G401 (cell line): ENCODE data around the gene CDHR4. TPM values are rescaled to one million over a fixed set of nuclear protein-coding genes. Genes with fewer than 3 reads are reported as not detected.
"Not testable (repeated sequence)": the region's sequence is repeated elsewhere in the genome, so short reads cannot be mapped to it uniquely, and the experiment has no call there.

Experiments
- DNase-seq: peaks from one replicate; pipeline ENCODE4 v3.0.0-alpha.2; 2015; ENCODE audit warnings: low spot score
- in situ Hi-C: cut with HindIII; loops from 2 replicates; pipeline ENCODE4 v1.10.0; 2016; ENCODE audit warnings: low sequenced_read_pairs, mixed read lengths
- total RNA-seq: library from RNA; depleted of rRNA; stranded (reverse); fragments of >200 nt; shearing (Covaris generic); gene quantifications from 2 replicates; pipeline ENCODE4 v1.2.3, GENCODE V29; 2014

CDHR4 gene
- total RNA-seq, 1 experiment from 2014 or later, result not detected

DNA sequence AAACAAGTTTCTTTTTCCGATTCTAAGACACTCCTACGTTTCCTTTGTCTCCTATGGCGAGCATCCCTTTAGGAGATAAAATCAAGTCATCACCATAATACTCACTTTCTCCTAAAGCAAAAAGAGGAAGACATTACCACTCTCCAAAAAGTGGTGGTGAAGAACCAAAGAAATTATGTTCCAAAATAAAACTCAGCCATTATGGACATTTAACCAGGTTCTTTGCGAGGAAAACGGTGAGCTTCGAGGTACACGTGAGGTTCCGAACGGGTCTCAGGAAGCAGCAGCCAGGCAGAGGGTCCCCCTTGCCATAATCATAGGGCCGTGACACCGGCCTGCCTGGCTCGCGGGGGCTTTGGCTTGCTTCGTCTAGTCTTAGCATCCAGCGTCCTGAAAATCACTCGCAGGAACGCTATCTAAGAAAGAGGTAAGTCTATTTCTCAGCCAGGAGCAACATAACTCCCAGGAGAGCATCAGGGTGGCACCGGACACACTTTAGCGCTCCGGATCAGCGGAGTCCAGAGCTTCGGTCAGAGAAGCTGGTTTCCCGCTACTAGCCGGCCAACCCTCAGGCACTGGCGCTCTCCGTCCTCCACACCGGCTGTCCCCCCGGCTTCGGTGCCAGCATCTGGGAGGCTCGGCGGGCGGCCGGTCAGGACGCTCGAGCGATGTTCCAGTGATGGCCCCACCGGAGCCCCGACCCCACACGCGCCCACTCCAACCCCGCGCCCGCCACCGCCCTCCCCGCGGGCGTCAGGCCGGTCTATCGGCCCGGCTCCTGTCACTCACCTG, 13.9 kb downstream of the CDHR4 start:
- DNase-seq, result peak; percentile 58
- in situ Hi-C loops, result no loop called here

DNA sequence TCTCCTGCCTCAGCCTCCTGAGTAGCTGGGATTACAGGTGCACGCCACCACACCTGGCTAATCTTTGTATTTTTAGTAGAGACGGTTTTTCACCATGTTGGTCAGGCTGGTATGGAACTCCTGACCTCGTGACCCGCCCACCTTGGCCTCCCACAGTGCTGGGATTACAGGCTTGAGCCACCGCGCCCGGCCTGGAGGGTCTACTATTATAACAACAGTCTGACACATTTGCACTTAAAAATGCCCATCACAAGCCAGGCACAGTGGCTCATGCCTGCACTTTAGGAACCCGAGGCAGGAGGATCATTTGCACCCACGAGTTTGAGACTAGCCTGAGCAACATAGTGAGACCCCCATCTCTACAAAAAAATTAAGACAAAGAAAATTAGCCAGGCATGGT, 17.4 kb downstream of the CDHR4 start:
- in situ Hi-C loops, result not testable (repeated sequence)

DNA sequence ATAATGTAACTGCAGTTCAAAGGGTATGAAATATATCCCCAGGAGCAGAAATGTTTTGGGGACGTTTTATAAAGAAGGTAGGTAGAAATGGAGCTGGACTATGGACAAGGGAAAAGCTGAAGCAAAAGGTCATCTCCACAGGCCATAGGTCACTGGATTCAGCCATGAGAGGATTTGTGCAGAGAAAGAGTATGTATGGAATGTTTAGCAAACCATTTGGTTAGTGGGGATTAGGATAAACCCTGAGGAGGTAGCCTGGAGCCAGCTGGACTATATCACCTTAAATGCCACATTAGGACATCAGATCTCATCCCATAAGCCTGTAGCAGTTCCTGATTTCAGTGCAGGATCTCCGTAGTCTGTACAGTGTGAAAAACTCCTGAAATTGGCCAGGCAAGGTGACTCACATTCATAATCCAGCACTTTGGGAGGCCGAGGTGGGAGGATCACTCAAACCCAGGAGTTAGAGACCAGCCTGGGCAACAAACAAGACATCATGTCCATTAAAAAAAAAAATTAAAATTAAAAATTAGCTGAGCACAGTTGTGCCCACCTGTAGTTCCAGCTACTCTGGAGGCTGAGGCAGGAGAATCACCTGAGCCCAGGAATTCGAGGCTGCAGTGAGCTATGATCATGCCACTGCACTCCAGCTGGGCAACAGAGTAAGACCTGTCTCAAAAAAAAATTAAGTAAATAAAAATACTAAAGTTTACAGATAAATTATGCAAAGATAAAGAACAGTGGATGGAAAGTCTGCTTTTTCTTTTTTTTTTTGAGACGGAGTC, 18.1 kb downstream of the CDHR4 start:
- in situ Hi-C loops, result no loop called here
- DNase-seq, result no peak

More for the DNA sequence above, 17.4 kb downstream of the CDHR4 start:
- DNase-seq, result not testable (repeated sequence)

DNA sequence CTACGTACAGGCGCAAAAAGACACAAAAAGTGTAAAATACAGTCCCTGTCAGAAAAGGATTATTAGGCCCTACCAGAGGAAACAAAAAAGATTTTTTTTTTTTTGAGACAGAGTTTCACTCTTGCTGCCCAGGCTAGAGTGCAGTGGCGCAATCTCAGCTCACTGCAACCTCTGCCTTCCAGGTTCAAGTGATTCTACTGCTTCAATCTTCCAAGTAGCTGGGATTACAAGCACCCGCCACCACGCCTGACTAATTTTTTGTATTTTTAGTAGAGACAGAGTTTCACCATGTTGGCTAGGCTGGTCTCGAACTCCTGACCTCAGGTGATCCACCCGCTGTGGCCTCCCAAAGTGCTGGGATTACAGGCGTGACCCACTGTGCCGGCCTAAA, 18.7 kb downstream of the CDHR4 start:
- in situ Hi-C loops, result not testable (repeated sequence)

DNA sequence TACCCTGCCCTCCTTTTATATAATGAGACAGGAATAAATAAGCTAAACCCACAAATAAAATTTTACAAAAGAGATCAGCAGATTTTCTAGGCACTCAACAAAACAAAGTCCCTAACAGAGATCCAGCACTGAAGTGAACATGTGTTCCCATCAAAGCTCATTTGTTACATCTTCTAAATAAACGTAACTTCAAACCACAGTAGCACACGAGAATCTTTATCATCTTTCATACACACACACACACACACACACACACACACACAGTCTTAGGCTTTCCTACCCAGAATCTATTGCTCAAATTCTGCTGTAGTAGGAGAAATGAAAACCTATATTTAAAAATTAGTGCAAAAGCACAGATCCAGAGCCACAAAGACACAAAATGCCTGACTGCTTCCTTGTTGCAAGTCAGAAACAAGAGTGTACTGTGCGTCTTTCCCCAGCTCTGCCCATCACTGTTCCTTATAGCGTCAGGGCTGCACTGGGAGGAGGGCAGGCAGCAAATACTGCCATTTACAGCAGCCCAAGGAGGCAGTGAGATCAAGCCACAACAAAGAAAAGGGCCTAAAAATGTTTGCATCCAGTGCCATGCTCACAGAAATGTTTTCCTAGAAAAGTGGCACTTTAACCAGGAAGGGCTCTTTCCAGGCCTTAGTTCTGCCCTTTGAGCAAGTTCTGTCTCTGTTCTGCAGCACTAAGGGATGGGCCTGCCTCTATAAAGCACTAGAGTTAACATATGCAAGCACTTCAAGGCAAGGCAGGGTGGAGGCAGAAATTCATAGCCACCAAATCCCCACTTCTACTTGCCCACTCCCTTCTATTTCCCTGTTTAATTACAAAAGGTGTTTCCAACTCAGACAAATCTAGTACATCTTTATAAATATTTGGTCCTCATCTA, 19.3 kb downstream of the CDHR4 start:
- in situ Hi-C loops, result no loop called here
- DNase-seq, result no peak

More for the DNA sequence above, 18.7 kb downstream of the CDHR4 start:
- not testable (repeated sequence) for DNase-seq

DNA sequence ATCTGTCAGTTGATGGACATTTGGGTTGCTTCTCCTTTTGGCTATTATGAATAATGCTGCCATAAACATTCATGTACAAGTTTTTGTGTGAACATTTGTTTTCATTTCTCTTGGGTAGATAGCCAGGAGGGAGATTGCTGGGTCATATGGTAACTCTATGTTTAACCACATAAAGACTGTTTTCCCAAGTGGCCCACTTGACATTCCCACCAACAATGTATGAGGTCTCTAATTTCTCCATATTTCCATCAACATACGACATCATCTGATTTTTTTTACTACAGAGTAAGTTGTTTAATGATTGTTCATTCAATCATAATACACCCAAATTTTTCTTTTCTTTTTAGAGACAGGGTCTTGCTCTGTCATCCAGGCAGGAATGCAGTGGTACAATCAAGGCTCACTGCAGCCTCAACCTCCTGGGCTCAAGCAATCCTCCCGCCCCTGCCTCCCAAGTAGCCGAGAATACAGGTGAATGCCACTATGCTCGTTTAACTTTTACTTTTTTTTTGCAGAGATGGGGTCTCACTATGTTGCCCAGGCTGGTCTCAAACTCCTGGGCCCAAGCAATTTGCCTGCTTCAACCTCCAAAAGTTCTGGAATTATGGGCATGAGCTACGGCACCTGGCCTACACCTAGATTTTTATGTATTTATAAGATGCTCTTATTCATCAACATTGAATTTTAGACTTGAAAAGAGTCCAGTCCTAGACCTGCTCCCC, 20.2 kb downstream of the CDHR4 start:
- in situ Hi-C loops, result no loop called here
- DNase-seq, result no peak

DNA sequence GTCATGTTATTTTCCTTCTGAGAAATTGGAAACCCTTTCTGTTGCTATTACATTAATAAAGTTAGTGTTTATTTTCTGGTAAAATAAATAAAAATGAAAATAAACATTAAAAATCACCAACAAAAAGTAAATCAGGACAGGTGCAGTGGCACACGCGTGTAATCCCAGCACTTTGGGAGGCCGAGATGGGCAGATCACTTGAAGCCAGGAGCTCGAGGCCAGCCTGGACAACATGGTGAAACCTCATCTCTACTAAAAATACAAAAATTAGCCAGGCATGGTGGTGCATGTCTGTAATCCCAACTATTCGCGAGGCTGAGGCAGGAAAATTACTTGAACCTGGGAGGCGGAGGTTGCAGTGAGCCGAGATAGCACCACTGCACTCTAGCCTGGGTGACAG, 23.6 kb downstream of the CDHR4 start:
- DNase-seq, in situ Hi-C loops: not testable (repeated sequence)

DNA sequence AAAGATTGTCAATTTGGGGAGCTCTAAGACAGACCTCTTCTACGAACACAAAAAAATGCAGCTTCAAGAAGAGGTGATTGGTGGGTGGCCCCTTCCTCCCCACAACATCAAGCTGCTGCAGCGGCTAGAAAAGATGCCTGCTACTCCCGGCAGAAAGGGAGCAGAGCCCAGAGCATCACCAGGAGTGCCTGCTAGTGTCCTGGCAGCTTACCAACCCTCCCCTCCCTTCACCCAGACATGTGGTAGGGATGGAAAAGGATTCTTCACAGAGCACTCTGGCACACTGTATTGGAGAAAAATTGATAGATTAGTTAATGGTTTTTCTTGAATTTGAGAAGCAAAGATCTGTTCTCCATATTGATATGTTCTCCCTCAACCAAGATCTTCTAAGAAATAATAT, 24.1 kb downstream of the CDHR4 start:
- peak; percentile 79 for DNase-seq
- in situ Hi-C loops, result no loop called here

DNA sequence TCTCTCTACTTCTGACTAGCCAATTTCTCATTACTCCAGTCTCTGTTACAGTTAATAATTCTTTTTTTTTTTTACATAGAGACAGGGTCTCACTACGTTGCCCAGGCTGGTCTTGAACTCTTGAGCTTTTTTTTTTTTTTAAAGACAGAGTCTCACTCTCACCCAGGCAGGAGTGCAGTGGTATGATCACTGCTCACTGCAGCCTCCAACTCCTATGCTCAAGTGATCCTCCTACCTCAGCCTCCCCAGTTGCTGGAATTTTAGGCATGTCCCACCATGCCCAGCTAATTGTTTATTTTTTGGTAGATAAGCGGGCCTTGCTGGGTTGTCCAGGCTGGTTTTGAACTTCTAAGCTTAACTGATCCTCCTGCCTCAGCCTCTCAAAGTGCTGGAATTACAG, 27.0 kb downstream of the CDHR4 start:
- in situ Hi-C loops, result no loop called here
- DNase-seq, result no peak

DNA sequence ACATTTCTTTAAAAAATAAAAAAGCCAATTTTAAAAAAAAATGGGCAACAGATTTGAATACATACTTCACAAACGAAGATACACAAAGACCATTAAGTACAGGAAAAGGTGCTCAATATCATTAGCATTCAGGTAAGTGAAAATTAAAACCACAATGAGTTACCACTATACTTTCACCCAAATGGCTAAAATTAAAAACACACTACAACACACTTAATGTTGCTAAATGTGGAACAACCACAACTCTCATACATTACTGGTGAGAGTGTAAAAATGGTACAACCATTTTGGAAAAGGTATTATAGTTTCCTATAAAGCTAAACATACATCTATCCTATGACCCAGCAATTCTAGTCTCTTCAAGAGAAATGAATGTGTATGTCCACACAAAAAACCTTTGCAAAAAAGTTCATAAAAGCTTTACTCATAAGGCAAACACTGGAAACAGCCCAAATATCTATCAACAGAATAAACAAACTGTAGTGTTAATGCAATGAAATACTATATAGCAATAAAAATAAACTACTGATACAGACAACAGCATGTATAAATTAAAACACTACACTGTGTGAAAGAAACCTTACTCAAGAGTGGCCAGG, 28.2 kb downstream of the CDHR4 start:
- in situ Hi-C loops, result no loop called here
- DNase-seq, result no peak

DNA sequence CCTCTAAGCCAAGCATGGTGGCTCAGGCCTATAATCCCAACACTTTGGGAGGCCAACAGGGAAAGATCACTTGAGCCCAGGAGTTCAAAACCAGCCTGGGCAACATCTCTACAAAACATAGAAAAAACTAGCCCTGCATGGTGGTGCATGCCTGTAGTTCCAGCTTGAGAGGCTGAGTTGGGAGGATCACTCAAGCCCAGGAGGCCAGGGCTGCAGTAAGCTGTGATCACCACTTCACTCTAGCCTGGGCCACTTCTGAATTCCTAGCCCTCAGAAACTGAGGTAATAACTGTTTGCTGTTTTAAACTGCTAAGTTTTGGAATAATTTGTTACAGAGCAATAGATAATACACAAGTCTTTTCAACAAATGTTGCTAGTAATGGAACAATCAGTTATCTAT, 29.7 kb downstream of the CDHR4 start:
- in situ Hi-C loops, result no loop called here
- DNase-seq, result no peak

DNA sequence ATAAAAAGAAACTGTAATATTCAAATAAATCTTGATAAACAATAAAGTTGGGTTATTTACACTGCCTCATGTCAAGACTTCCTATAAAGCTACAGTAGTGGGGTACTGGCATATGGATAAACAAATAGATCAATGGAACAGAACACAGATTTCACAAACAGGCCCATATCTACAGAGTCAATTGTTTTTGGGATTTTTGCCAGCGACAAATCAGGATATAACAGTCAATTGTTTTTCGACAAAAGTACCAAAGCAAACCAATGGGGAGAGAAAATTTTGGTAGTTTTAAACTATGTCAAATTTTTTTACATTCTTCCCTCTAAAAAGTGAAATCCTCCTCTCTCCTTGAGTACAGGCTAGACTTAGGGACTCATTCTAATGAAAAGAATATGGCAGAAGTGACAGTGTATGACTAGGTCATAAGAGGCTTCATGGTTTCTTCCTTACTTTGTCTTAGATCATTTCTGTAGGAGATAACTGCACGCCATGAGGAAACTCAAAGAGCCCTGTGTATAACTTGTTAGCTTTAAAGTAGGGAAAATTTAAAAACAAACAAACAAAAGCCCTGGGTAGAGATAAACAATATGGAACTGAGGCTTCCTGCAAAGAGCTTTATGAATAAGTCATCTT, 30.3 kb downstream of the CDHR4 start:
- DNase-seq, result no peak
- in situ Hi-C loops, result no loop called here

DNA sequence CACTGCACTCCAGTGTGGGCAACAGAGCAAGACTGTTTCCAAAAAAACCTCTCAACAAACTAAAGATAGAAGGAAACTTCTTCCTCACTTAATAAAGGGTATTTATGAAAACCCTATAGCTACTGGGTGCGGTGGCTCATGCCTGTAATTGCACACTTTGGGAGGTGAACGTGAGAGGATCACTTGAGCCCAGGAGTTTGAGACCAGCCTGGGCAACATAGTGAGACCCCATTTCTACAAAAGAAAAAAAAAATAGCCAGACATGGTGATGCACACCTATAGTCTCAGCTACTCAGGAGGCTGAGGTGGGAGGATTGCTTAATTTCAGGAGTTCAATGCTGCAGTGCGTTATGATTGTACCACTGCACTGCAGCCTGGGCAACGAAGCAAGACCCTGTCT, 35.7 kb downstream of the CDHR4 start:
- DNase-seq, result no peak
- in situ Hi-C loops, result no loop called here

DNA sequence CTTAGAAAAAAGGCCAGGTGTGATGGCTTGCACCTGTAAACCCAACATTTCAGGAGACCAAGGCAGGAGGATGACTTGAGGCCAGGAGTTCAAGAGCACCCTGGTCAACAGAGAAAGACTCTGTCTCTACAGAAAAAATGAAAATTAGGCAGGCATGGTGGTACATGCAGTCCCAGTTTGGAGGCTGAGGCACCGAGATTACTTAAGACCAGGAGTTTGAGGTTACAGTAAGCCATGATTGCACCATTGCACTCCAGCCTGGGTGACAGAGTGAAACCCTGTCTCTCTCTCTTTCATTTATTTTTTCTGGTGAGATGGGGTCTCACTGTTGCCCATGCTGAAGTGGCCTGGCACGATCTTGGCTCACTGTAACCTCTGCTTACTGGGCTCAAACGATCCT, 38.0 kb downstream of the CDHR4 start:
- DNase-seq, result no peak
- in situ Hi-C loops, result no loop called here

DNA sequence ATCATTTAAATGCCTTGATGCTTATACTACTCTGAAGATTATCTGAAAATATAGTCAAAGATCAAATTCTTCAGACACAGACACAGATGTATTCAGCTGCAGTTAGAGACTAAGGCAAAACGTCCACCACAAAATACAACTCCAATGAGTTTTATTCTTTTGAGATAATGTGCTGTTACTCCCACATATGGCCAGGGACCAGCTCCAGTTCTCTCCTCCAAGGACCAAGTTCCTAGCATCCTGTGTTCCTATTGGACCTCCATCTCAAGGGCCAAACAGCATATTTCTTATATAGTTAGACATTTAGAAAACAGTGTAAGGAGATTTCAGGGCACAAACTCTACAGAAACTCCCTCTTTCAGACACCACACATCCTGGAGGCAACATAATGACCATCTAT, 40.4 kb downstream of the CDHR4 start:
- DNase-seq, result no peak
- in situ Hi-C loops, result no loop called here

DNA sequence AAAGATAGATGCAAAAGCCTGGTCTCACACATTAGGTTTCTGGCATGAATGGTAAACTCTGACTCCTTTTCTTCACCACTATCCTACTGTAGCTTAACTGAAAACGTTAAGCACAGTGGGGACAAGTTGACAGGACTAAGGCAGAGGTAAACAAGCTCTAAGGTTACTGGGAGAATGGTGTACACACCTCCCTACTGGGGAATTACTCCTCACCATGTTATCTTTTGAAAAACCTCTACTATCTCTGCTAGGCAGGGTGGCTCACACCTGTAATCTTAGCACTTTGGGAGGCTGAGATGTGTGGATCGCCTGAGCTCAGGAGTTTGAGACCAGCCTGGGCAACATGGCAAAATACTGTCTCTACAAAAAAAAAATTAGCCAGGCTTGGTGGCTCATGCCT, 42.5 kb downstream of the CDHR4 start:
- in situ Hi-C loops, result no loop called here
- DNase-seq, result no peak

DNA sequence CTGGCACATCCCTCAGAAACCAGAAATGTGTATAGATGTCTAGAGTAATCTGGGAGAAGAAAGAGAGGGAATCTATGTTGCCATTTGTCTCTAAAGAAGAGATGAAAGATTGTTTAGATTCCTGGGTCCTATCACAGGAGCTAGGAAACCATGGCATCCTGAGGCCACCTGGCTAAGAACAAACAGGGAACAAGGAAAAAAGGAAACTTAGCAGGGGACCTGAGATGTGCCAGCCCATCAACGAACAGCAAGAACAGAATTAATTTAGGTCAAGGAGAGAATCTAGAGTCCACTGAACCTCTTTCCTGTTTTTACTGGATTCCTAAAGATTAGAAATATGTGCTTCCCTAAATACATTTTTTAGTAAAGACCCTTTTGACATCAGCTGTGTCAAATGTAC, 43.6 kb downstream of the CDHR4 start:
- DNase-seq, result peak; percentile 79
- in situ Hi-C loops, result no loop called here

DNA sequence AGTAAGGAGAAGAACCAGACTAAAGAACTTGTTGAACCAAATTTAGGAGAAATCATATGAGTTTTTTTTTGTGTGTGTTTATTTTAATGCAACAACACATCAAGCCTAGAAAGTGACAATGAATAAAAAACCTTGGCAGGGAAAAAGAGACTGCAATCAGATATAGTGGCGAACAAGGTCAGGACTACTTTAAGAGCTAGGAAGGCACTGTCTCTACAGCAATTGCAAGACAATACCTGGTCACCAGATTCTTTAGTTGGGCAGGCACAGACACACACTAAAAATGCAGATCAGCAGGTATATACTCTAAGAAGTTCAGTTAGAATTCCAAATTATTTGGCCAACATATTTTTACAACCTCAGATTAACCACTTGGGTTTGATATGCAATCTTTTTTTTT, 45.1 kb downstream of the CDHR4 start:
- DNase-seq, result no peak

More for the DNA sequence above, 45.1 kb downstream of the CDHR4 start:
- in situ Hi-C loops, result no loop called here
